SJCRH30 (cell line): ENCODE measurements around the gene HUS1. TPM values are rescaled to one million over a fixed set of nuclear protein-coding genes. Genes with fewer than 3 reads are reported as not detected.
"Not testable (repeated sequence)": the region's sequence is repeated elsewhere in the genome, so short reads cannot be mapped to it uniquely, and the experiment has no call there.

Source experiments
- DNase-seq, 2 experiments: peaks; one replicate each; pipeline ENCODE4 v3.0.0-alpha.2; 2015 to 2020
- H3K27ac ChIP-seq: fragments of 250-450 bp; sonication (Bioruptor Pico); 2 replicates; pipeline ENCODE4 v1.5.1; 2020; ENCODE audit warnings: mild to moderate bottlenecking, moderate library complexity
- H3K27me3 ChIP-seq: fragments of 250-450 bp; sonication (Bioruptor Pico); 2 replicates; pipeline ENCODE4 v1.5.1; 2020; ENCODE audit warnings: mild to moderate bottlenecking, moderate library complexity
- H3K36me3 ChIP-seq: fragments of 250-450 bp; sonication (Bioruptor Pico); 2 replicates; pipeline ENCODE4 v1.5.1; 2020; ENCODE audit warnings: mild to moderate bottlenecking, moderate library complexity
- H3K4me1 ChIP-seq: fragments of 250-450 bp; sonication (Bioruptor Pico); 2 replicates; pipeline ENCODE4 v1.5.1; 2020; ENCODE audit warnings: mild to moderate bottlenecking, moderate library complexity
- H3K4me3 ChIP-seq: fragments of 250-450 bp; sonication (Bioruptor Pico); 2 replicates; pipeline ENCODE4 v1.5.1; 2020; ENCODE audit warnings: mild to moderate bottlenecking, moderate library complexity
- H3K9me3 ChIP-seq: fragments of 250-450 bp; sonication (Bioruptor Pico); replicated peaks from 2 replicates; pipeline ENCODE4 v1.5.1; 2020; ENCODE audit warnings: mild to moderate bottlenecking, moderate library complexity
- total RNA-seq: library from RNA; depleted of rRNA; stranded (reverse); fragments of >200 nt; shearing (Covaris generic); gene quantifications from 2 replicates; pipeline ENCODE4 v1.2.3, GENCODE V29; 2014; rRNA removed

HUS1 gene
- total RNA-seq, result 31.7 and 38.7 TPM in 2 replicates

DNA sequence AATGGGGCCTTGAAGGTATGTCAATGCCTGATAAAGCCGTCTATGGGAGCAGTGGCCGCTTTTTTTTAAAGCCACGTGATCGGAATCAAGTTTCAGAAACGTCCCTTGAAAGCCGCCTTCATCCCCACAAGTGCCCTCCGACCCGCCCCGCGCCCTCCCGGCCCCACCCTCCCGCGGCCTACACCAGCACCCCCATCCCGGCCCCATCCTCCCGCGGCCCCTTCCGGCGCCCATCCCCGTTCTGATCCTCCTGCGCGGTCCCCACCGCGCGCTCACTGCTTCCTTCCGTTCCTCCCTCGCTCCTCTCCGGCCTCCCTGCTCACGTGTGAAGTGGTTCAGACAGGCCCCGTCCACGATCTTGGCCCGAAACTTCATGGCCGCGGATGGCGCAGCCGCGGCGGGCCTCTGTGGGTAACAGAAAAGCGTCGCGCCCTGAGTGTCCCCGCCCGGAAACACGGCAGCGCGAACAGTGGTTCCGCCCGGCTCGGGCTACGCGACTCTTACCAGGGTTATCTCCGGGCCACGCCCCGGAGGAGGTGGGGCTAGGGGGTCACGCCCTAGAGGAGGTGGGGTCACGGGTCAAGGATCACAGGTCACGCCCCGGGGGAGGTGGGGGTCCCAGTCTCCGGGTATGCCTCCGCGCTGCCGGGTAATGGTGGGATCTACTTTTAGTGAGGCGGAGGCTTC lies at the start of gene HUS1:
Gene HUS1, minus strand, starts transcription at position 471 of the 687 bp plus-strand sequence. Its CDS starts 96 bp downstream, at position 375.
- peak within 1 kb of the TSS; percentile 63 for H3K27ac ChIP-seq
- H3K27me3 ChIP-seq, result no peaks in the 10 kb centered on the region
- H3K9me3 ChIP-seq, result no peaks in the 10 kb centered on the region
- DNase-seq, result peak; percentile 92 to 94
- H3K4me1 ChIP-seq, result peaks cover 14% of the 10 kb centered on the region
- H3K4me3 ChIP-seq, result peak within 1 kb of the TSS; percentile 86
- peaks cover 35% of the 10 kb centered on the region for H3K36me3 ChIP-seq

GRCh38 chr7:48028938-48029337 lies 49.5 kb upstream of the HUS1 start, which contains the start of gene SUN3:
TSS of gene SUN3 (minus strand) at chr7:48029107. CDS start at chr7:48028938, 169 bp downstream.
- Histone ChIP-seq H3K9me3 (no peaks in the 10 kb centered on the region), H3K27me3 (no peaks in the 10 kb centered on the region), H3K4me1 (no peaks in the 10 kb centered on the region), H3K4me3 (no peak within 1 kb of the TSS), H3K27ac (no peak within 1 kb of the TSS), H3K36me3 (no peaks in the 10 kb centered on the region)
- DNase-seq, result no peak

GRCh38 chr7:48025624-48026023 lies 46.2 kb upstream of the HUS1 start:
- no peak overlapping the region for H3K27ac ChIP-seq
- no peak for DNase-seq
- H3K36me3 ChIP-seq, result no peaks in the 10 kb centered on the region
- H3K4me1 ChIP-seq, result no peaks in the 10 kb centered on the region
- H3K27me3 ChIP-seq, result no peaks in the 10 kb centered on the region
- H3K9me3 ChIP-seq, result no peaks in the 10 kb centered on the region
- H3K4me3 ChIP-seq, result no peak overlapping the region

DNA sequence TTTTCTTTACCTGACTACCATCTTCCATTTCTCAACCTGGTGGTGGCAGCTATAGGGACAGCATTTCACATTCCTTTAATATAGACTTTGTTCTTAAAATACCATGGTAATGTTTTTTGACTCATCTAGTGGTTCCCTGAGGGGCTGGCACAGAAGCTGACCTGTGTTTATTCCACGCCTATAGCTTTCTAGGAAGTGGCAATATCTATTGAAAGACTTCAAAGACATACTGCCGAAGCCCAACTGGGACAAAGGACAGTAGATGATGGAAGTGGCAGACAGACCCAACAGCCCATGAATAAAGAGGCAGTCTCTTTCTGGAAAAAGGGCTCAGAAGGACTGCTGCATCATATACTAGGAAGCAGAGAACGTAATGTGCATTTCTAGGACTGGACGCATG lies 38.3 kb upstream of the HUS1 start:
- Histone ChIP-seq H3K4me3 (no peak overlapping the region), H3K36me3 (no peaks in the 10 kb centered on the region), H3K27me3 (no peaks in the 10 kb centered on the region), H3K9me3 (no peaks in the 10 kb centered on the region), H3K27ac (no peak overlapping the region), H3K4me1 (no peaks in the 10 kb centered on the region)
- DNase-seq, result no peak

- H3K27me3 ChIP-seq, result no peaks in the 10 kb centered on the region
- no peaks in the 10 kb centered on the region for H3K36me3 ChIP-seq
- H3K4me3 ChIP-seq, result no peak overlapping the region
- no peaks in the 10 kb centered on the region for H3K4me1 ChIP-seq
- no peaks in the 10 kb centered on the region for H3K9me3 ChIP-seq
- DNase-seq, result no peak
- no peak overlapping the region for H3K27ac ChIP-seq
Measured at GRCh38 chr7:48016641-48017040, 37.2 kb upstream of the HUS1 start.

DNA sequence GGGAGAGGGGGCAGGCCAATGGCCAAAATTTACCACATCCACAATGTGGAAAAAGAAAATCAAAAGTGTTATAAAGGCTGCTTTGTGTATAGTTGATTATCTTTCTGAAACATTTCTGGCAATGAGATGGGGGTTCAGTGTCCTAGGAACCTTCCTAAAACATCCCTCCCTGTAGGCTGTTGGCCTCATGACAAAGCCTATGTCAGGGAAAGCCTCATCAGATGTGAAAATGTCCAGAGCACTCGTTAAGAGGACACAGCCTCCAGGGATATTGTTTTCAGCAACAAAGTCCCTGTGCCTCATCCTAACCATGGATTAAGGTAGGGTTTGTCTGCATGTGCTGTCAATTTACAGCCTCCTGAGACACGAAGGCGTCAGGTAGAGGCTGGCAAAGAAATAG lies 32.5 kb upstream of the HUS1 start:
- no peak for DNase-seq
- Histone ChIP-seq H3K4me3 (no peak overlapping the region), H3K27ac (no peak overlapping the region), H3K36me3 (no peaks in the 10 kb centered on the region), H3K27me3 (0 out of 2 replicates have a peak, but pooled peaks cover 3% of the 10 kb centered on the region), H3K9me3 (no peaks in the 10 kb centered on the region), H3K4me1 (no peaks in the 10 kb centered on the region)

GRCh38 chr7:48011323-48011722 lies 31.9 kb upstream of the HUS1 start:
- Histone ChIP-seq H3K4me3 (no peak overlapping the region), H3K36me3 (no peaks in the 10 kb centered on the region), H3K4me1 (no peaks in the 10 kb centered on the region), H3K27me3 (0 out of 2 replicates have a peak, but pooled peaks cover 3% of the 10 kb centered on the region), H3K9me3 (no peaks in the 10 kb centered on the region), H3K27ac (no peak overlapping the region)
- DNase-seq, result no peak

- Histone ChIP-seq H3K27me3 (0 out of 2 replicates have a peak, but pooled peaks cover 3% of the 10 kb centered on the region), H3K4me1 (no peaks in the 10 kb centered on the region), H3K36me3 (no peaks in the 10 kb centered on the region)
Measured at GRCh38 chr7:48009954-48010353, 30.5 kb upstream of the HUS1 start.

GRCh38 chr7:48009257-48009656 lies 29.8 kb upstream of the HUS1 start:
- no peak for DNase-seq
- H3K9me3 ChIP-seq, result 0 out of 2 replicates have a peak, but pooled peaks cover 3% of the 10 kb centered on the region
- H3K27me3 ChIP-seq, result 0 out of 2 replicates have a peak, but pooled peaks cover 3% of the 10 kb centered on the region
- no peaks in the 10 kb centered on the region for H3K36me3 ChIP-seq
- no peak overlapping the region for H3K4me3 ChIP-seq
- H3K27ac ChIP-seq, result no peak overlapping the region
- no peaks in the 10 kb centered on the region; the same call in 1 of the 2 replicates for H3K4me1 ChIP-seq

More at GRCh38 chr7:48009954-48010353, 30.5 kb upstream of the HUS1 start:
- H3K27ac ChIP-seq, result no peak overlapping the region
- no peak overlapping the region for H3K4me3 ChIP-seq
- DNase-seq, result no peak
- H3K9me3 ChIP-seq, result 0 out of 2 replicates have a peak, but pooled peaks cover 3% of the 10 kb centered on the region

DNA sequence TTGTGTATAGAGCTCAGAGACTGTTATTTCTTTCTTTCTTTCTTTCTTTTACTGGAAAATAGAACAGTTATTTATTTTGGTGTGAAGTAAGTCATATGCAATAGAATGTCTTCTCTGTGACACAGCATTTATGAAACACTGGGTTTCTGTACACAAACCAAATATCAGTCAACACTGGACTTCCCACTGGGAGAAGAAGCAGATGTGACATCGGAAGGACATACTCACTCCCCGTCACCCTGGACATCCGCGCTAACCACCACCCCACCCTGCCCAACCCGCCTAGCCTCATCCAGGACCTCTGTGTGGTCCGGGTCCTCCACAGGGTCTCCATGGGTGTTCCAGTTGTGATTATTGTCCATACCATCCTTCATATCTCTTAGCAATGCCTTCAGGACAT lies 27.5 kb upstream of the HUS1 start:
- H3K36me3 ChIP-seq, result no peaks in the 10 kb centered on the region
- H3K4me3 ChIP-seq, result no peak overlapping the region
- 0 out of 2 replicates have a peak, but pooled peaks cover 3% of the 10 kb centered on the region for H3K27me3 ChIP-seq
- 0 out of 2 replicates have a peak, but pooled peaks cover 6% of the 10 kb centered on the region for H3K9me3 ChIP-seq
- no peak overlapping the region for H3K27ac ChIP-seq
- DNase-seq, result no peak
- no peaks in the 10 kb centered on the region; the same call in 1 of the 2 replicates for H3K4me1 ChIP-seq

- H3K27me3 ChIP-seq, result 0 out of 2 replicates have a peak, but pooled peaks cover 3% of the 10 kb centered on the region
- no peaks in the 10 kb centered on the region; the same call in 1 of the 2 replicates for H3K4me1 ChIP-seq
- no peak overlapping the region for H3K27ac ChIP-seq
- H3K4me3 ChIP-seq, result no peak overlapping the region
- DNase-seq, result no peak
- no peaks in the 10 kb centered on the region for H3K36me3 ChIP-seq
- 0 out of 2 replicates have a peak, but pooled peaks cover 6% of the 10 kb centered on the region for H3K9me3 ChIP-seq
Measured at GRCh38 chr7:48004638-48005037, 25.2 kb upstream of the HUS1 start.

DNA sequence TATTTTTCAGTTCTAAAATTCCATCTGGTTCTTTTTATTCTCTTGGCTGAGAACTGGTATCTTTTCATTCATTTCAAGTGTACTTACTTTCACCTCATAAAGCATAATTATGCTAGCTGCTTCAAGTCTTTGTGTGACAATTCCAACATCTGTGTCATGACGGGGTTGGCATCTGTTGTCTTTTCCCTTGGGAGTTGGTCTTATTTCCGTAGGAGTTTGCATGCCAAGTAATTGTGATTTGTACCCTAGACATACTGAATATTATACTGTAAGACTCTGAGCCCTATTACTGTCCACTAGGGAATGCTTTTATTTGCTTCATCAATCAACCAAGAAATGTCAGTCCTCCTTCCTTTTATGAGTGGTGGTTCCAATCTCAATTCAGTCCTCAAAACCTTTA lies 24.6 kb upstream of the HUS1 start:
- peak in 1 of 2 experiments; percentile 19 for DNase-seq
- no peaks in the 10 kb centered on the region; the same call in 1 of the 2 replicates for H3K4me1 ChIP-seq
- H3K27ac ChIP-seq, result no peak overlapping the region

GRCh38 chr7:48000164-48000563 lies 20.7 kb upstream of the HUS1 start:
- not testable (repeated sequence) for DNase-seq

More for the DNA sequence above, 24.6 kb upstream of the HUS1 start:
- no peak overlapping the region for H3K4me3 ChIP-seq
- H3K36me3 ChIP-seq, result no peaks in the 10 kb centered on the region
- 0 out of 2 replicates have a peak, but pooled peaks cover 6% of the 10 kb centered on the region for H3K9me3 ChIP-seq
- 0 out of 2 replicates have a peak, but pooled peaks cover 3% of the 10 kb centered on the region for H3K27me3 ChIP-seq

GRCh38 chr7:47999413-47999812 lies 20.0 kb upstream of the HUS1 start:
- Histone ChIP-seq H3K27me3 (no peaks in the 10 kb centered on the region), H3K4me1 (no peaks in the 10 kb centered on the region; the same call in 1 of the 2 replicates), H3K4me3 (no peak overlapping the region), H3K27ac (no peak overlapping the region), H3K9me3 (0 out of 2 replicates have a peak, but pooled peaks cover 3% of the 10 kb centered on the region), H3K36me3 (no peaks in the 10 kb centered on the region)
- no peak for DNase-seq

More at GRCh38 chr7:48000164-48000563, 20.7 kb upstream of the HUS1 start:
- not testable (repeated sequence) for H3K4me3 ChIP-seq, H3K4me1 ChIP-seq, H3K27ac ChIP-seq, H3K9me3 ChIP-seq, H3K36me3 ChIP-seq, H3K27me3 ChIP-seq

GRCh38 chr7:47992446-47992845 lies 13.0 kb upstream of the HUS1 start:
- Histone ChIP-seq H3K9me3 (no peaks in the 10 kb centered on the region), H3K27me3 (no peaks in the 10 kb centered on the region), H3K27ac (no peak overlapping the region), H3K36me3 (no peaks in the 10 kb centered on the region), H3K4me3 (no peak overlapping the region), H3K4me1 (no peaks in the 10 kb centered on the region)
- DNase-seq, result no peak
